Fibroblast of lung (primary cell): ENCODE measurements around the gene RPS21. TPM values are rescaled to one million over a fixed set of nuclear protein-coding genes. Genes with fewer than 3 reads are reported as not detected.

Experiments
- DNase-seq, 2 donors: peaks; one replicate each; pipeline versions ENCODE4 v3.0.0 to v3.0.0-alpha.2; 2010; ENCODE audit warnings: low read depth in 2 of 2
- H2AFZ ChIP-seq: 2 replicates; pipeline ENCODE4 v1.5.1; 2012; ENCODE audit warnings: low read length, control low read depth, inconsistent platforms
- H3K27ac ChIP-seq: 2 replicates; pipeline ENCODE4 v1.5.1; 2011; ENCODE audit warnings: low read length, control low read depth; ENCODE audit not compliant: insufficient read depth
- H3K27me3 ChIP-seq: 2 replicates; pipeline ENCODE4 v1.5.1; 2011; ENCODE audit warnings: mild to moderate bottlenecking, low read length; ENCODE audit not compliant: control insufficient read depth, insufficient read depth
- H3K36me3 ChIP-seq: 2 replicates; pipeline ENCODE4 v1.5.1; 2011; ENCODE audit warnings: low read length; ENCODE audit not compliant: control insufficient read depth, insufficient read depth
- H3K4me1 ChIP-seq: 2 replicates; pipeline ENCODE4 v1.5.1; 2011; ENCODE audit warnings: low read length; ENCODE audit not compliant: control insufficient read depth, insufficient read depth; ENCODE audit errors: extremely low read depth
- H3K4me2 ChIP-seq: 2 replicates; pipeline ENCODE4 v1.5.1; 2011; ENCODE audit warnings: low read length, control low read depth; ENCODE audit not compliant: insufficient read depth; ENCODE audit errors: extremely low read depth
- H3K4me3 ChIP-seq, 4 experiments: fragments of 200-600 bp in 1 of 4; sonication (generic) in 1 of 4; replicated peaks in 1 of 4; 2 replicates each; pipeline ENCODE4 v1.5.1; 2011 to 2016; ENCODE audit warnings: low read length in 4 of 4, low read depth in 3 of 4, mild to moderate bottlenecking in 3 of 4, control low read depth in 2 of 4, inconsistent platforms in 1 of 4, mixed read lengths in 1 of 4; ENCODE audit not compliant: insufficient read depth in 1 of 4; ENCODE audit errors: control extremely low read depth in 1 of 4
- H3K79me2 ChIP-seq: 2 replicates; pipeline ENCODE4 v1.5.1; 2012; ENCODE audit warnings: mild to moderate bottlenecking, low read length, inconsistent platforms; ENCODE audit not compliant: control insufficient read depth, insufficient read depth
- H3K9ac ChIP-seq: 2 replicates; pipeline ENCODE4 v1.5.1; 2011; ENCODE audit warnings: mild to moderate bottlenecking, low read length, control low read depth; ENCODE audit not compliant: insufficient read depth
- H3K9me3 ChIP-seq: 2 replicates; pipeline ENCODE4 v1.5.1; 2012; ENCODE audit warnings: low read depth, low read length; ENCODE audit not compliant: control insufficient read depth, insufficient read depth
- H4K20me1 ChIP-seq: 2 replicates; pipeline ENCODE4 v1.5.1; 2011; ENCODE audit warnings: low read length; ENCODE audit not compliant: control insufficient read depth, insufficient read depth; ENCODE audit errors: extremely low read depth
- EZH2 ChIP-seq: IDR thresholded peaks from 2 replicates; pipeline ENCODE4 v1.5.1; 2012; ENCODE audit warnings: low read length, control low read depth, mild to moderate bottlenecking; ENCODE audit errors: missing control alignments
- polyA plus RNA-seq, 2 donors: library from polyadenylated mRNA; depleted of rRNA in 1 of 2; stranded (reverse) in 1 of 2; unstranded in 1 of 2; fragments of >200 nt; gene quantifications; 2 replicates each; pipeline ENCODE4 v1.2.1, GENCODE V29; 2011 to 2012; ENCODE audit warnings: missing spikeins in 1 of 2
- total RNA-seq: library from RNA; depleted of rRNA; stranded (reverse); fragments of >200 nt; gene quantifications from 2 replicates; pipeline ENCODE4 v1.2.1, GENCODE V29; 2014
- TF ChIP-seq, protein P1 (sequence below), 2 donors: IDR thresholded peaks in 1 of 2; conservative IDR thresholded peaks in 1 of 2; 1 replicate in 1 of 2; 2 replicates in 1 of 2; pipeline ENCODE4 v1.5.1; 2011 to 2012; ENCODE audit warnings: low read length in 2 of 2, control low read depth in 1 of 2, inconsistent platforms in 1 of 2, low read depth in 1 of 2, mild to moderate bottlenecking in 1 of 2

The RPS21 gene
- total and polyA plus RNA-seq, 2 donors (not counting 1 experiment from before 2014, with no cell fraction given): 867 to 2,081 TPM

DNA sequence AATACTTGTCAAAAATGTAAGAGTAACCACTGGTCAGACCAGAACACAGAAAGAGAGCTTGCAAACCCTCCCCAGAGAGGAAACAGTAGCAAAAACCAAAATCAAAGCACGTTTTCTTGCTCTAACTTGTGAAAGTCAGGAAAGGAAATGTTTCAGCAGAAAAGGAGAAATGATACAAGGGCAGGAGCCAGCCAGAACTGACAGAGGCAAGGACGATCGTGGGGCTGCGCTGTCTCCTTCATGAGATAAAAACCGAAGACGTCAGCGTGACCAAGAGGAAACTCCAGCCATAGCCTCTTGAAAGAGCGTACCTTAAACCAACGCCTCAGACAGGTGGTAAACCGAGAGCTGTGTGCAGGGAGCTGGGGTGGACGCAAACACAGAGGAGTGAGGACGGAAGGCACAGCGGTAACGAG is 47.2 kb upstream of the RPS21 start:
- H3K79me2 ChIP-seq: no peaks in the 10 kb centered on the region

GRCh38 chr20:62342910-62343309 is 44.0 kb upstream of the RPS21 start:
- DNase-seq: peak in 1 of 2 donors; percentile 56
- H3K36me3 ChIP-seq: peaks cover 16% of the 10 kb centered on the region
- no peak overlapping the region for H2AFZ ChIP-seq
- no peaks in the 10 kb centered on the region for H3K9me3 ChIP-seq
- no peak overlapping the region for H3K4me2 ChIP-seq
- H3K4me3 ChIP-seq: no peak overlapping the region
- H3K4me1 ChIP-seq: no peaks in the 10 kb centered on the region
- no peaks in the 10 kb centered on the region for H4K20me1 ChIP-seq
- H3K27me3 ChIP-seq: no peaks in the 10 kb centered on the region
- H3K9ac ChIP-seq: no peak overlapping the region
- no peaks in the 10 kb centered on the region for H3K79me2 ChIP-seq
- TF ChIP-seq, protein P1, sequence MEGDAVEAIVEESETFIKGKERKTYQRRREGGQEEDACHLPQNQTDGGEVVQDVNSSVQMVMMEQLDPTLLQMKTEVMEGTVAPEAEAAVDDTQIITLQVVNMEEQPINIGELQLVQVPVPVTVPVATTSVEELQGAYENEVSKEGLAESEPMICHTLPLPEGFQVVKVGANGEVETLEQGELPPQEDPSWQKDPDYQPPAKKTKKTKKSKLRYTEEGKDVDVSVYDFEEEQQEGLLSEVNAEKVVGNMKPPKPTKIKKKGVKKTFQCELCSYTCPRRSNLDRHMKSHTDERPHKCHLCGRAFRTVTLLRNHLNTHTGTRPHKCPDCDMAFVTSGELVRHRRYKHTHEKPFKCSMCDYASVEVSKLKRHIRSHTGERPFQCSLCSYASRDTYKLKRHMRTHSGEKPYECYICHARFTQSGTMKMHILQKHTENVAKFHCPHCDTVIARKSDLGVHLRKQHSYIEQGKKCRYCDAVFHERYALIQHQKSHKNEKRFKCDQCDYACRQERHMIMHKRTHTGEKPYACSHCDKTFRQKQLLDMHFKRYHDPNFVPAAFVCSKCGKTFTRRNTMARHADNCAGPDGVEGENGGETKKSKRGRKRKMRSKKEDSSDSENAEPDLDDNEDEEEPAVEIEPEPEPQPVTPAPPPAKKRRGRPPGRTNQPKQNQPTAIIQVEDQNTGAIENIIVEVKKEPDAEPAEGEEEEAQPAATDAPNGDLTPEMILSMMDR (conservative IDR thresholded peaks at IDR 0.05 in 1 of 2, IDR thresholded peaks at IDR 0.05 in 1 of 2; ENCODE audit: low read depth in 1 of 2, low read length in 2 of 2): no peak
- TF ChIP-seq EZH2: no peak
- no peak overlapping the region for H3K27ac ChIP-seq

More for the DNA sequence above, 47.2 kb upstream of the RPS21 start:
- Histone ChIP-seq H3K27me3 (no peaks in the 10 kb centered on the region), H3K4me1 (no peaks in the 10 kb centered on the region), H3K4me2 (no peak overlapping the region), H2AFZ (no peak overlapping the region), H3K27ac (no peak overlapping the region), H3K9me3 (no peaks in the 10 kb centered on the region), H3K36me3 (peaks cover 14% of the 10 kb centered on the region), H4K20me1 (no peaks in the 10 kb centered on the region), H3K9ac (no peak overlapping the region), H3K4me3 (no peak overlapping the region)
- no peak for TF ChIP-seq EZH2
- TF ChIP-seq, protein P1 (conservative IDR thresholded peaks at IDR 0.05 in 1 of 2, IDR thresholded peaks at IDR 0.05 in 1 of 2; ENCODE audit: low read depth in 1 of 2, low read length in 2 of 2): no peak
- no peak for DNase-seq

DNA sequence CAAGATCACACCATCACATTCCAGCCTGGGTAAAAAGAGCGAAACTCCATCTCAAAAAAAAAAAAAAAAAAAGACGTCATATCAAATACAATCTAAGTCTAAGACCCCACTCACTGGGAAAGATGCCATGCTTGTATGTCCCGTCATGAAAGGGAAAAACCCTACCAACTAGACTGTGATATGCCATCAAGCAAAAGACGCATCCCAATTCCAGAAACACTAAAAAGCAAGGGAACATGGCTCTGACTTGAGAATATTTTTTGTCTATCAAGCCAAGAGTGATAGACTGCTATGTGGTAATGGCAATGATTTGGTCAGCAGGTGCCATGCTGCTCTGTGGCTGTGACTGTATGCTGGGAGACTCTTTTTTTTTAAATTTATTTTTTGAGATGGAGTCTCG is 42.8 kb upstream of the RPS21 start:
- Histone ChIP-seq H3K27ac (no peak overlapping the region), H3K9me3 (no peaks in the 10 kb centered on the region), H3K9ac (no peak overlapping the region), H3K36me3 (peaks cover 13% of the 10 kb centered on the region), H3K4me2 (no peak overlapping the region), H2AFZ (no peak overlapping the region), H3K27me3 (no peaks in the 10 kb centered on the region), H3K4me3 (no peak overlapping the region), H3K79me2 (no peaks in the 10 kb centered on the region), H4K20me1 (no peaks in the 10 kb centered on the region), H3K4me1 (no peaks in the 10 kb centered on the region)
- TF ChIP-seq EZH2: no peak
- TF ChIP-seq, protein P1 (conservative IDR thresholded peaks at IDR 0.05 in 1 of 2, IDR thresholded peaks at IDR 0.05 in 1 of 2; ENCODE audit: low read depth in 1 of 2, low read length in 2 of 2): no peak
- DNase-seq: no peak
